Mammary epithelial cell (primary cell): ENCODE results near the gene PLCXD3.

Experiments
- EZH2 ChIP-seq: IDR thresholded peaks from 2 replicates; pipeline ENCODE4 v1.6.1; 2012; ENCODE audit warnings: low read length, inconsistent platforms, borderline replicate concordance
- TF ChIP-seq, protein P1 (sequence below), 2 donors: IDR thresholded peaks in 1 of 2; conservative IDR thresholded peaks in 1 of 2; 2 replicates each; pipeline ENCODE4 v1.5.1; 2011 to 2012; ENCODE audit warnings: inconsistent platforms in 2 of 2, low read length in 2 of 2, mild to moderate bottlenecking in 2 of 2, control low read depth in 1 of 2, low read depth in 1 of 2; ENCODE audit not compliant: insufficient read depth in 1 of 2; ENCODE audit errors: extremely low read depth in 1 of 2

DNA sequence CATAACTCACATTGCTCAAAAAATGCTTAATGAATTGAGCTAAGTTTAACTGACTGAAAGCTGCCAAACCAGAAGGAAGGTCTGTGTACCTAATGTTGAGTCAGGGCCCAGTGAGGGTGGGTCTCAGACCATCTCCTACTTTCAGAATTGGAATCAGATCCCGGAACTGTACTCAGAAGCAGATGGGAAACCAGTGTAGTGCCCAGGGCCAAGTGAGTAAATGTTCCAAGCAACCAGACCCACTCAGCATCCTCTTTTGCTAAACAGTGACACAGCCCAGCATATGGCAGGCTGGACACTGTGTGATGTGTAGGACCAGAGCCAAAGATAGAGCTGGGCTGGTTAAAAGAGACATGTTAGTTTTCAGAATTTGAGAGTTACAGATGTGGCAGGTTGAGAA is 94.1 kb downstream of the PLCXD3 start:
- TF ChIP-seq EZH2 = no peak
- TF ChIP-seq, protein P1, sequence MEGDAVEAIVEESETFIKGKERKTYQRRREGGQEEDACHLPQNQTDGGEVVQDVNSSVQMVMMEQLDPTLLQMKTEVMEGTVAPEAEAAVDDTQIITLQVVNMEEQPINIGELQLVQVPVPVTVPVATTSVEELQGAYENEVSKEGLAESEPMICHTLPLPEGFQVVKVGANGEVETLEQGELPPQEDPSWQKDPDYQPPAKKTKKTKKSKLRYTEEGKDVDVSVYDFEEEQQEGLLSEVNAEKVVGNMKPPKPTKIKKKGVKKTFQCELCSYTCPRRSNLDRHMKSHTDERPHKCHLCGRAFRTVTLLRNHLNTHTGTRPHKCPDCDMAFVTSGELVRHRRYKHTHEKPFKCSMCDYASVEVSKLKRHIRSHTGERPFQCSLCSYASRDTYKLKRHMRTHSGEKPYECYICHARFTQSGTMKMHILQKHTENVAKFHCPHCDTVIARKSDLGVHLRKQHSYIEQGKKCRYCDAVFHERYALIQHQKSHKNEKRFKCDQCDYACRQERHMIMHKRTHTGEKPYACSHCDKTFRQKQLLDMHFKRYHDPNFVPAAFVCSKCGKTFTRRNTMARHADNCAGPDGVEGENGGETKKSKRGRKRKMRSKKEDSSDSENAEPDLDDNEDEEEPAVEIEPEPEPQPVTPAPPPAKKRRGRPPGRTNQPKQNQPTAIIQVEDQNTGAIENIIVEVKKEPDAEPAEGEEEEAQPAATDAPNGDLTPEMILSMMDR (conservative IDR thresholded peaks at IDR 0.05 in 1 of 2, IDR thresholded peaks at IDR 0.05 in 1 of 2; ENCODE audit: extremely low read depth in 1 of 2, insufficient read depth in 1 of 2, low read depth in 1 of 2, low read length in 2 of 2) = no peak
